HepG2 (cell line): ENCODE measurements around the gene SLC16A4. TPM values are rescaled to one million over a fixed set of nuclear protein-coding genes. Genes with fewer than 3 reads are reported as not detected.

Experiments
- FOXJ3 ChIP-seq: sonication (generic); formaldehyde crosslinking; IDR thresholded peaks from 2 replicates; pipeline ENCODE4 v1.4.0; 2020; ENCODE audit warnings: missing genetic modification reagents, mild to moderate bottlenecking, borderline replicate concordance
- MYC ChIP-seq: sonication (generic); formaldehyde crosslinking; IDR thresholded peaks from 2 replicates; pipeline ENCODE4 v1.9.0; 2021; ENCODE audit warnings: missing genetic modification reagents, borderline replicate concordance
- PLRG1 ChIP-seq: fragments of 450-650 bp; conservative IDR thresholded peaks from 2 replicates; pipeline ENCODE4 v1.6.1; 2016
- TEAD2 ChIP-seq: sonication (generic); formaldehyde crosslinking; IDR thresholded peaks from 2 replicates; pipeline ENCODE4 v1.9.0; 2021; ENCODE audit warnings: missing genetic modification reagents
- polyA plus RNA-seq, 8 experiments: library from polyadenylated mRNA; depleted of rRNA in 3 of 8; stranded (reverse) in 7 of 8; unstranded in 1 of 8; fragments of >200 nt; fragmentation: Illumina TruSeq in 4 of 8; extraction: Trizol in 4 of 8; gene quantifications; 2 replicates each; pipeline versions ENCODE4 v1.2.1 to v1.2.3, GENCODE V29; 2011 to 2016; ENCODE audit warnings: low read depth in 4 of 8, missing spikeins in 1 of 8, mixed read lengths in 1 of 8; ENCODE audit not compliant: insufficient read depth in 1 of 8
- total RNA-seq, 5 experiments: library from RNA; depleted of rRNA; stranded (reverse); fragments of >200 nt; fragmentation: Illumina TruSeq; extraction: Trizol; gene quantifications; 2 replicates each; pipeline ENCODE4 v1.2.3, GENCODE V29; 2016; ENCODE audit warnings: low read depth in 1 of 5
- TF ChIP-seq, protein P1 (sequence below): IDR thresholded peaks from 2 replicates; pipeline ENCODE4 v1.6.1; 2016; ENCODE audit warnings: low read depth, missing genetic modification reagents, missing compliant biosample characterization
- TF ChIP-seq, protein P2 (sequence below): IDR thresholded peaks from 2 replicates; pipeline ENCODE4 v1.6.1; 2016; ENCODE audit warnings: mild to moderate bottlenecking
- TF ChIP-seq, protein P3 (sequence below): IDR thresholded peaks from 2 replicates; pipeline ENCODE4 v1.6.1; 2016; ENCODE audit warnings: missing biosample characterization, missing genetic modification reagents, low read depth
- TF ChIP-seq, protein P4 (sequence below): sonication (generic); formaldehyde crosslinking; IDR thresholded peaks from 2 replicates; pipeline ENCODE4 v1.4.0; 2020; ENCODE audit warnings: missing genetic modification reagents, mild to moderate bottlenecking, borderline replicate concordance
- TF ChIP-seq, protein P5 (sequence below): sonication (generic); formaldehyde crosslinking; conservative IDR thresholded peaks from 2 replicates; pipeline ENCODE4 v1.4.0; 2020; ENCODE audit warnings: missing genetic modification reagents
- TF ChIP-seq, protein P6 (sequence below): sonication (generic); formaldehyde crosslinking; IDR thresholded peaks from 2 replicates; pipeline ENCODE4 v1.4.0; 2020; ENCODE audit warnings: missing genetic modification reagents

SLC16A4 gene
- total and polyA plus RNA-seq, 2 of the 13 experiments (the other 11 are each of a cell fraction or from before 2014, with no cell fraction given) = 1.1 to 1.5 TPM

DNA sequence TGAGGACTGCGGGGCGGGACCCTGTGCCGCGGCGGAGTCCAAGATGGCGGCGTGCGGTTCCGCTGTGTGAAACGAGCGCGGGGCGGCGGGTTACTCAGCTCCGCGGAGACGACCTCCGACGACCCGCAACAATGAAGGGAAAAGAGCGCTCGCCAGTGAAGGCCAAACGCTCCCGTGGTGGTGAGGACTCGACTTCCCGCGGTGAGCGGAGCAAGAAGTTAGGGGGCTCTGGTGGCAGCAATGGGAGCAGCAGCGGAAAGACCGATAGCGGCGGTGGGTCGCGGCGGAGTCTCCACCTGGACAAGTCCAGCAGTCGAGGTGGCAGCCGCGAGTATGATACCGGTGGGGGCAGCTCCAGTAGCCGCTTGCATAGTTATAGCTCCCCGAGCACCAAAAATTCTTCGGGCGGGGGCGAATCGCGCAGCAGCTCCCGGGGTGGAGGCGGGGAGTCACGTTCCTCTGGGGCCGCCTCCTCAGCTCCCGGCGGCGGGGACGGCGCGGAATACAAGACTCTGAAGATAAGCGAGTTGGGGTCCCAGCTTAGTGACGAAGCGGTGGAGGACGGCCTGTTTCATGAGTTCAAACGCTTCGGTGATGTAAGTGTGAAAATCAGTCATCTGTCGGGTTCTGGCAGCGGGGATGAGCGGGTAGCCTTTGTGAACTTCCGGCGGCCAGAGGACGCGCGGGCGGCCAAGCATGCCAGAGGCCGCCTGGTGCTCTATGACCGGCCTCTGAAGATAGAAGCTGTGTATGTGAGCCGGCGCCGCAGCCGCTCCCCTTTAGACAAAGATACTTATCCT lies 51.2 kb downstream of the SLC16A4 start (continued):
- TF ChIP-seq, protein P1, sequence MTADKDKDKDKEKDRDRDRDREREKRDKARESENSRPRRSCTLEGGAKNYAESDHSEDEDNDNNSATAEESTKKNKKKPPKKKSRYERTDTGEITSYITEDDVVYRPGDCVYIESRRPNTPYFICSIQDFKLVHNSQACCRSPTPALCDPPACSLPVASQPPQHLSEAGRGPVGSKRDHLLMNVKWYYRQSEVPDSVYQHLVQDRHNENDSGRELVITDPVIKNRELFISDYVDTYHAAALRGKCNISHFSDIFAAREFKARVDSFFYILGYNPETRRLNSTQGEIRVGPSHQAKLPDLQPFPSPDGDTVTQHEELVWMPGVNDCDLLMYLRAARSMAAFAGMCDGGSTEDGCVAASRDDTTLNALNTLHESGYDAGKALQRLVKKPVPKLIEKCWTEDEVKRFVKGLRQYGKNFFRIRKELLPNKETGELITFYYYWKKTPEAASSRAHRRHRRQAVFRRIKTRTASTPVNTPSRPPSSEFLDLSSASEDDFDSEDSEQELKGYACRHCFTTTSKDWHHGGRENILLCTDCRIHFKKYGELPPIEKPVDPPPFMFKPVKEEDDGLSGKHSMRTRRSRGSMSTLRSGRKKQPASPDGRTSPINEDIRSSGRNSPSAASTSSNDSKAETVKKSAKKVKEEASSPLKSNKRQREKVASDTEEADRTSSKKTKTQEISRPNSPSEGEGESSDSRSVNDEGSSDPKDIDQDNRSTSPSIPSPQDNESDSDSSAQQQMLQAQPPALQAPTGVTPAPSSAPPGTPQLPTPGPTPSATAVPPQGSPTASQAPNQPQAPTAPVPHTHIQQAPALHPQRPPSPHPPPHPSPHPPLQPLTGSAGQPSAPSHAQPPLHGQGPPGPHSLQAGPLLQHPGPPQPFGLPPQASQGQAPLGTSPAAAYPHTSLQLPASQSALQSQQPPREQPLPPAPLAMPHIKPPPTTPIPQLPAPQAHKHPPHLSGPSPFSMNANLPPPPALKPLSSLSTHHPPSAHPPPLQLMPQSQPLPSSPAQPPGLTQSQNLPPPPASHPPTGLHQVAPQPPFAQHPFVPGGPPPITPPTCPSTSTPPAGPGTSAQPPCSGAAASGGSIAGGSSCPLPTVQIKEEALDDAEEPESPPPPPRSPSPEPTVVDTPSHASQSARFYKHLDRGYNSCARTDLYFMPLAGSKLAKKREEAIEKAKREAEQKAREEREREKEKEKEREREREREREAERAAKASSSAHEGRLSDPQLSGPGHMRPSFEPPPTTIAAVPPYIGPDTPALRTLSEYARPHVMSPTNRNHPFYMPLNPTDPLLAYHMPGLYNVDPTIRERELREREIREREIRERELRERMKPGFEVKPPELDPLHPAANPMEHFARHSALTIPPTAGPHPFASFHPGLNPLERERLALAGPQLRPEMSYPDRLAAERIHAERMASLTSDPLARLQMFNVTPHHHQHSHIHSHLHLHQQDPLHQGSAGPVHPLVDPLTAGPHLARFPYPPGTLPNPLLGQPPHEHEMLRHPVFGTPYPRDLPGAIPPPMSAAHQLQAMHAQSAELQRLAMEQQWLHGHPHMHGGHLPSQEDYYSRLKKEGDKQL (CRISPR knock-in tag) = no peak
- no peak for TF ChIP-seq PLRG1
- TF ChIP-seq FOXJ3 (CRISPR knock-in tag) = no peak
- TF ChIP-seq, protein P2, sequence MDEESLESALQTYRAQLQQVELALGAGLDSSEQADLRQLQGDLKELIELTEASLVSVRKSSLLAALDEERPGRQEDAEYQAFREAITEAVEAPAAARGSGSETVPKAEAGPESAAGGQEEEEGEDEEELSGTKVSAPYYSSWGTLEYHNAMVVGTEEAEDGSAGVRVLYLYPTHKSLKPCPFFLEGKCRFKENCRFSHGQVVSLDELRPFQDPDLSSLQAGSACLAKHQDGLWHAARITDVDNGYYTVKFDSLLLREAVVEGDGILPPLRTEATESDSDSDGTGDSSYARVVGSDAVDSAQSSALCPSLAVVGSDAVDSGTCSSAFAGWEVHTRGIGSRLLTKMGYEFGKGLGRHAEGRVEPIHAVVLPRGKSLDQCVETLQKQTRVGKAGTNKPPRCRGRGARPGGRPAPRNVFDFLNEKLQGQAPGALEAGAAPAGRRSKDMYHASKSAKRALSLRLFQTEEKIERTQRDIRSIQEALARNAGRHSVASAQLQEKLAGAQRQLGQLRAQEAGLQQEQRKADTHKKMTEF (CRISPR knock-in tag) = no peak; the same call in 1 of the 2 replicates
- TF ChIP-seq, protein P3, sequence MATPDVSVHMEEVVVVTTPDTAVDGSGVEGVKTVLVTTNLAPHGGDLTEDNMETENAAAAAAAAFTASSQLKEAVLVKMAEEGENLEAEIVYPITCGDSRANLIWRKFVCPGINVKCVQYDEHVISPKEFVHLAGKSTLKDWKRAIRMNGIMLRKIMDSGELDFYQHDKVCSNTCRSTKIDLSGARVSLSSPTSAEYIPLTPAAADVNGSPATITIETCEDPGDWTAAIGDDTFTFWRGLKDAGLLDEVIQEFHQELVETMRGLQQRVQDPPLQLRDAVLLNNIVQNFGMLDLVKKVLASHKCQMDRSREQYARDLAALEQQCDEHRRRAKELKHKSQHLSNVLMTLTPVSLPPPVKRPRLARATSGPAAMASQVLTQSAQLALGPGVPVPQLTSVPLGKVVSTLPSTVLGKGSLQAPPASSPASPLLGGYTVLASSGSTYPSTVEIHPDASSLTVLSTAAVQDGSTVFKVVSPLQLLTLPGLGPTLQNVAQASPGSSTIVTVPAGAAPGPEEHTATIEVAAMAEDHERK (CRISPR knock-in tag) = no peak
- peak; percentile 42; the same call in 1 of the 2 replicates for TF ChIP-seq MYC (CRISPR knock-in tag)
- no peak for TF ChIP-seq TEAD2 (CRISPR knock-in tag)
- TF ChIP-seq, protein P4, sequence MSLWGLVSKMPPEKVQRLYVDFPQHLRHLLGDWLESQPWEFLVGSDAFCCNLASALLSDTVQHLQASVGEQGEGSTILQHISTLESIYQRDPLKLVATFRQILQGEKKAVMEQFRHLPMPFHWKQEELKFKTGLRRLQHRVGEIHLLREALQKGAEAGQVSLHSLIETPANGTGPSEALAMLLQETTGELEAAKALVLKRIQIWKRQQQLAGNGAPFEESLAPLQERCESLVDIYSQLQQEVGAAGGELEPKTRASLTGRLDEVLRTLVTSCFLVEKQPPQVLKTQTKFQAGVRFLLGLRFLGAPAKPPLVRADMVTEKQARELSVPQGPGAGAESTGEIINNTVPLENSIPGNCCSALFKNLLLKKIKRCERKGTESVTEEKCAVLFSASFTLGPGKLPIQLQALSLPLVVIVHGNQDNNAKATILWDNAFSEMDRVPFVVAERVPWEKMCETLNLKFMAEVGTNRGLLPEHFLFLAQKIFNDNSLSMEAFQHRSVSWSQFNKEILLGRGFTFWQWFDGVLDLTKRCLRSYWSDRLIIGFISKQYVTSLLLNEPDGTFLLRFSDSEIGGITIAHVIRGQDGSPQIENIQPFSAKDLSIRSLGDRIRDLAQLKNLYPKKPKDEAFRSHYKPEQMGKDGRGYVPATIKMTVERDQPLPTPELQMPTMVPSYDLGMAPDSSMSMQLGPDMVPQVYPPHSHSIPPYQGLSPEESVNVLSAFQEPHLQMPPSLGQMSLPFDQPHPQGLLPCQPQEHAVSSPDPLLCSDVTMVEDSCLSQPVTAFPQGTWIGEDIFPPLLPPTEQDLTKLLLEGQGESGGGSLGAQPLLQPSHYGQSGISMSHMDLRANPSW (CRISPR knock-in tag) = no peak
- TF ChIP-seq, protein P5, sequence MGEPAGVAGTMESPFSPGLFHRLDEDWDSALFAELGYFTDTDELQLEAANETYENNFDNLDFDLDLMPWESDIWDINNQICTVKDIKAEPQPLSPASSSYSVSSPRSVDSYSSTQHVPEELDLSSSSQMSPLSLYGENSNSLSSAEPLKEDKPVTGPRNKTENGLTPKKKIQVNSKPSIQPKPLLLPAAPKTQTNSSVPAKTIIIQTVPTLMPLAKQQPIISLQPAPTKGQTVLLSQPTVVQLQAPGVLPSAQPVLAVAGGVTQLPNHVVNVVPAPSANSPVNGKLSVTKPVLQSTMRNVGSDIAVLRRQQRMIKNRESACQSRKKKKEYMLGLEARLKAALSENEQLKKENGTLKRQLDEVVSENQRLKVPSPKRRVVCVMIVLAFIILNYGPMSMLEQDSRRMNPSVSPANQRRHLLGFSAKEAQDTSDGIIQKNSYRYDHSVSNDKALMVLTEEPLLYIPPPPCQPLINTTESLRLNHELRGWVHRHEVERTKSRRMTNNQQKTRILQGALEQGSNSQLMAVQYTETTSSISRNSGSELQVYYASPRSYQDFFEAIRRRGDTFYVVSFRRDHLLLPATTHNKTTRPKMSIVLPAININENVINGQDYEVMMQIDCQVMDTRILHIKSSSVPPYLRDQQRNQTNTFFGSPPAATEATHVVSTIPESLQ = no peak
- TF ChIP-seq, protein P6, sequence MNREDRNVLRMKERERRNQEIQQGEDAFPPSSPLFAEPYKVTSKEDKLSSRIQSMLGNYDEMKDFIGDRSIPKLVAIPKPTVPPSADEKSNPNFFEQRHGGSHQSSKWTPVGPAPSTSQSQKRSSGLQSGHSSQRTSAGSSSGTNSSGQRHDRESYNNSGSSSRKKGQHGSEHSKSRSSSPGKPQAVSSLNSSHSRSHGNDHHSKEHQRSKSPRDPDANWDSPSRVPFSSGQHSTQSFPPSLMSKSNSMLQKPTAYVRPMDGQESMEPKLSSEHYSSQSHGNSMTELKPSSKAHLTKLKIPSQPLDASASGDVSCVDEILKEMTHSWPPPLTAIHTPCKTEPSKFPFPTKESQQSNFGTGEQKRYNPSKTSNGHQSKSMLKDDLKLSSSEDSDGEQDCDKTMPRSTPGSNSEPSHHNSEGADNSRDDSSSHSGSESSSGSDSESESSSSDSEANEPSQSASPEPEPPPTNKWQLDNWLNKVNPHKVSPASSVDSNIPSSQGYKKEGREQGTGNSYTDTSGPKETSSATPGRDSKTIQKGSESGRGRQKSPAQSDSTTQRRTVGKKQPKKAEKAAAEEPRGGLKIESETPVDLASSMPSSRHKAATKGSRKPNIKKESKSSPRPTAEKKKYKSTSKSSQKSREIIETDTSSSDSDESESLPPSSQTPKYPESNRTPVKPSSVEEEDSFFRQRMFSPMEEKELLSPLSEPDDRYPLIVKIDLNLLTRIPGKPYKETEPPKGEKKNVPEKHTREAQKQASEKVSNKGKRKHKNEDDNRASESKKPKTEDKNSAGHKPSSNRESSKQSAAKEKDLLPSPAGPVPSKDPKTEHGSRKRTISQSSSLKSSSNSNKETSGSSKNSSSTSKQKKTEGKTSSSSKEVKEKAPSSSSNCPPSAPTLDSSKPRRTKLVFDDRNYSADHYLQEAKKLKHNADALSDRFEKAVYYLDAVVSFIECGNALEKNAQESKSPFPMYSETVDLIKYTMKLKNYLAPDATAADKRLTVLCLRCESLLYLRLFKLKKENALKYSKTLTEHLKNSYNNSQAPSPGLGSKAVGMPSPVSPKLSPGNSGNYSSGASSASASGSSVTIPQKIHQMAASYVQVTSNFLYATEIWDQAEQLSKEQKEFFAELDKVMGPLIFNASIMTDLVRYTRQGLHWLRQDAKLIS (CRISPR knock-in tag) = peak; percentile 61; the same call in 1 of the 2 replicates
